GM18511 (cell line): ENCODE data around the gene HMBS.
"Not testable (repeated sequence)": the region's sequence is repeated elsewhere in the genome, so short reads cannot be mapped to it uniquely, and the experiment has no call there.

Experiments used
- ATAC-seq: cut with Tn5 transposase; IDR thresholded peaks from one replicate; pipeline ENCODE4 v1.9.1; 2021; ENCODE audit warnings: mild to moderate bottlenecking, moderate library complexity; ENCODE audit not compliant: unreplicated experiment

Gene HMBS

DNA sequence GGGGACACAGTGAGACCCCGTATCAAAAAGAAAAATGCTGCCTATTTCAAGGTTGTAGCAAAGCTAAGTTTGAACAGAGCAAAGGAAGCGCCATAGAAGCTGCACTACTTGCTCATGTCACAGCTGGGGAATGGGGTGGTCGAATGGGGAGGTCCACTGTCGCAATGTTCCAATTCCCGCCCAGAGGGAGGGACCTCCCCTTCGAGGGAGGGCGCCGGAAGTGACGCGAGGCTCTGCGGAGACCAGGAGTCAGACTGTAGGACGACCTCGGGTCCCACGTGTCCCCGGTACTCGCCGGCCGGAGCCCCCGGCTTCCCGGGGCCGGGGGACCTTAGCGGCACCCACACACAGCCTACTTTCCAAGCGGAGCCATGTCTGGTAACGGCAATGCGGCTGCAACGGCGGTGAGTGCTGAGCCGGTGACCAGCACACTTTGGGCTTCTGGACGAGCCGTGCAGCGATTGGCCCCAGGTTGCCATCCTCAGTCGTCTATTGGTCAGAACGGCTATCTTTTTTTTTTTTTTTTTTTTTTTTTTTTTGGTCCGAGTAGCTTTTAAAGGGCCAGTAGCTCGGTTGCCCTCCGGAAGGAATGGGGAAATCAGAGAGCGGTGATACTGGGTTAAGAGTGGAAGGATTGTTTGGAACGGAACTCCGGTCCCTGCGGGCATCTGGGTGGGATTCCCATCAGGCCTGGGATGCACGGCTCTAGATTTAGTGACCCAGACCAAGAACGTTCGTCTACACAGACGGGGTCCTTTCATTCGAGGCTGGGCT is at the start of gene HMBS:
Gene HMBS (plus strand): TSS at position 219 of the 774 bp plus-strand sequence. CDS start 153 bp downstream, at position 372.
- peak; percentile 90 for ATAC-seq

DNA sequence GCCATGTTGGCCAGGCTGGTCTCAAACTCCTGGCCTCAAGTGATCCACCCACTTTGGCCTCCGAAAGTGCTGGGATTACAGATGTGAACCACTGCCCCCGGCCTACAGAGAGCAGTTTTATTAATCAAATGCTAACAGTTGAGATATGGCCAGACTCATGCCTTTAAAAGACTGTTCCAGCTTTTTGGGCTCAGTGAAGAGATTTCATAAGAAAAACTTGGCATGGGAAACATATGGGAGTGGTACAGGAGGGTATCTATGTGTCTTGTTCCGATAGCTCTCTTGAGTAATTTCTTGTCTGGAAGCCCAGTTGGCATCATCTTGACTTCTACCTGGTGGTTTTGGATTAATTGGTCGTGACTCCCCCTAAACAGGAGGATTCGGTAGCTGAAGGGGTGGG is 45.8 kb upstream of the HMBS start:
- ATAC-seq = no peak

DNA sequence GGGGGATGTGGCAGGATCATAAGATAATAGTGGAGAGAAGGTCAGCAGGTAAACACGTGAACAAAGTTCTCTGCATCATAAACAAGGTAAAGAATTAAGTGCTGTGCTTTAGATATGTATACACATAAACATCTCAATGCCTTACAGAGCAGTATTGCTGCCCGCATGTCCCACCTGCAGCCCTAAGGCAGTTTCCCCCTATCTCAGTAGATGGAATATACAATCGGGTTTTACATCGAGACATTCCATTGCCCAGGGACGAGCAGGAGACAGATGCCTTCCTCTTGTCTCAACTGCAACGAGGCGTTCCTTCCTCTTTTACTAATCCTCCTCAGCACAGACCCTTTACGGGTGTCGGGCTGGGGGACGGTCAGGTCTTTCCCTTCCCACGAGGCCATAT is 45.2 kb upstream of the HMBS start:
- not testable (repeated sequence) for ATAC-seq

DNA sequence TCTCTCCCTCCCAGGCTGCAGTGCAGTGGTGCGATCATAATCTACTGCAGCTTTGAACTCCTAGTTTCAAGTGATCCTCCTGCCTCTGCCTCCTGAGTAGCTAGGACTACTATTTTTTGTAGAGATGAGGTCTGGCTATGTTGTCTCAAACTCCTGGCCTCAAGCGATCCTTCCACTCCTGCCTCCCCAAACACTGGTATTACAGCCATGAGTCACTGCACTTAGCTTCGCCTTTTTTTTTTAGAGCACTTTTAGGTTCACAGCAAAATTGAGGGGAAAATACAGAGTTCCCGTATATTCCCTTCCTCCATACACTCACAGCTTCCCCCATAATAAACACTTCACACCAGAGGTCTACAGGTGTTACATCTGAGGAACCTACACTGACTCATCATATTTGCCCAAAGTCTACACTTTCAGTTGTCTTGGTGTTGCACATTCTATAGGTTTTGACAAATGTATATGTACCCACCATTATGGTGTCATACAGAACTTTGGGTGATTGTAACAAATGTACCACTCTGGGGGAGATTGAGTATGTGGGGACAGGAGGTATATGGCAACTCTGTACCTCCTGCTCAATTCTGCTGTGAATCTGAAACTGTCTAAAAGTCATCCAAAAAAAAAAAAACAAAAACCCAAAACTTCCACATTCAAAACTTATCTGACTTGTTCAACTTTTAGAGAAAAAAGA is 42.7 kb upstream of the HMBS start:
- no peak for ATAC-seq

DNA sequence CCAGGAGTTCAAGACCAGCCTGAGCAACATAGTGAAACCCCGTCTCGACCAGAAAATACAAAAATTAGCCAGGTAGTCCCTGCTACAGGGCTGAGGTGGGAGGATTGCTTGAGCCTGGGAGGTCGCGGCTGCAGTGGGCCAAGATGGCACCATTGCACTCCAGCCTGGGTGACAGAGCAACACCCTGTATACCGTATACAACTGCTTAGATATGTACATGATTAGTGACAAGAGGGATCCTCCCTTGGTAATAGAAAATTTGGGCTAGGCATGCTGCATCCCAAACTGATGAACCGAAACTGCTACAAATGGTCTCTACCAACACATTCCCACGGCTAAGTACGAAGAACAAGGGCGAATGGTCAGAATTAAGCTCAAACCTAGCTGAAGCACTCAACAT is 41.8 kb upstream of the HMBS start:
- no peak for ATAC-seq

DNA sequence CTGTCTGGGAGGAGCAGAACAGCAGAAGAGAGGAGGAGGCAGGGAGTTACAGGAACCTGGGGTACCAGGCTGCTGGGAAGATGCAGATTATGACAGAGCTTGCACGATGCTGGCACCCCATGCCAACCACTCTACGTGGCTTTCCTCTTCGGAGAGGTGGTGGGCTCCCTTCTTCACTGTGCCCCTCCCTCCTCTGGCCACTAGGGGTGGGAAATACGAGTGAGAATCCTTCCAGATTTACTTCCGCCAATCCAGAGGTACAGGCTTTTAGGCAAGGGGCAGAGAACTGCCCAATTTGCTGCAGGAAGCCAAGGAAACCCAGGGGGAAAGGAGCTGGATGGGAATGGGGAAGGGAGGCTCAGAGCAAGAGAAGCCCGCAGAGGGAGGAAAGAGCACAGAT is 40.0 kb upstream of the HMBS start:
- no peak for ATAC-seq

DNA sequence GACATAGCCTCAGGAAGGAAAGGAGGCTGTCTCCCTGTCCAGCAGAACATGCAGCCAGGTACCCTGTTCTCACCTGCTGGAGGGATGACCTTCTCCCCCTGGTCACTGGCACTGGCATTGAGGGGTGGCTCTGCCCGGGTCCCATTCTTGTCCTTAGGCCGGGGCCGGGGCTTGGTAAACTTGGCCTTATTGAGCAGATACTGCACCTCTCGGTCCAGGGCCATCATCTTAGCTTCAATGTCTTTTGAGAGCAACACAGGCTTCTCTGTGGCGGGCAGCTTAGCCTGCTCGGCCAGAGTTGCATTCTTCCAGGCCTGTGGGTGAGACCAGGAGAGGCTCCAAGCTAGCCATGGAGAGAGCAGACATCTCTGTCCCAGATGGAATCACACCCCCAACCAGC is 38.2 kb upstream of the HMBS start:
- no peak for ATAC-seq

DNA sequence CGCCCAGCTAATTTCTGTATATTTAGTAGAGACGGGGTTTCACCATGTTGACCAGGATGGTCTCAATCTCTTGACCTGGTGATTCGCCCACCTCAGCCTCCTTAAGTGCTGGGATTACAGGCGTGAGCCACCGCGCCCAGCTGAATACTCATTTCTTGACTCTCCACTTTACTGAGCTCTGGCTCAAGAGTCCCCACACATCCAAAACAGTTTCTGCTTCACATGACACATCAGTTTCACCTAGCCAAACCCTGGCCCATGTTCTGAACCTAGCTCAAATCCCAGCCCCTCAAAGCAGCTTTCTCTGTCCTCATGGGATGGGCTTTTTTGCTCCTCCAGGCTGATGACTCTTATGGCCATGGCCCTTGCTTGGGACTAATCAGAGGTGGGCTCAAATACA is 37.5 kb upstream of the HMBS start:
- no peak for ATAC-seq

DNA sequence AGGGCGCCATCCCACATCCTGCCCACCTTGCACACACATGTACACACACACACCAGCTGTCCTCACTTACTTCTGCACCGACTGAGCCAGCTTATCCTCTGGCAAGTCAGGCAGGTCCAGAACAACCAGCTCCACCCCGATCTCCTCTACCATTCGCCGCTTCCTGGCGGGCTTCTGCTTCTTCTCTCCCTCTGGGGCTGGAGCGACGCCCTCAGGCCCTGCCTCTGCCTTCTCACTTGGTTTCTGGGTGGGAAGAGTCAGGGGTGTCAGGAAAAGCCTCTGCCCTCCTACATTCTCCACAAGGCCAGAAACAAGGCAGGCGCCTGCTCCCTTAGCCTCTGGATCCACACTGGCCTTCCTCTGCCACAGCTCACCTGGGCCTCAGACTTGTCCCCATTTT is 36.0 kb upstream of the HMBS start:
- ATAC-seq = no peak

DNA sequence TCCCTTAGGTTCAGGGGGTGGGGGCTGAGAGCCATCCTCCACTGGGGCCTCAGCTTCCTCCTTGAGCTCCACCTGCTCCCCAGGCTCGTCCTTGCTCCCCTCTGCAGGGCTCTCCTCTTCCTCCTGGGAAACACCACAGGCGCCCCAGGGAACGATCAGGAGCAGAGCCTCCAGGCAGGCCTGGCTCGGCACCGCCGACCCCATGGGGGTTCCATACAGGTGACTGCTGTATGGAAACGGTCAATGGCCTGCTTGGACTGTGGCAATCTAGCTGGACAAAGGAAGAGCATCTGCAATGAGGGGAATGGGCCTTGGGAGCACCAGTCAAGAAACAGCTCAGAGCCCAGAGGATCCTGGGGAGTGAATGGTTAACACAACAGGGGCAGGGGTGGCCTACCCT is 35.6 kb upstream of the HMBS start:
- no peak for ATAC-seq

DNA sequence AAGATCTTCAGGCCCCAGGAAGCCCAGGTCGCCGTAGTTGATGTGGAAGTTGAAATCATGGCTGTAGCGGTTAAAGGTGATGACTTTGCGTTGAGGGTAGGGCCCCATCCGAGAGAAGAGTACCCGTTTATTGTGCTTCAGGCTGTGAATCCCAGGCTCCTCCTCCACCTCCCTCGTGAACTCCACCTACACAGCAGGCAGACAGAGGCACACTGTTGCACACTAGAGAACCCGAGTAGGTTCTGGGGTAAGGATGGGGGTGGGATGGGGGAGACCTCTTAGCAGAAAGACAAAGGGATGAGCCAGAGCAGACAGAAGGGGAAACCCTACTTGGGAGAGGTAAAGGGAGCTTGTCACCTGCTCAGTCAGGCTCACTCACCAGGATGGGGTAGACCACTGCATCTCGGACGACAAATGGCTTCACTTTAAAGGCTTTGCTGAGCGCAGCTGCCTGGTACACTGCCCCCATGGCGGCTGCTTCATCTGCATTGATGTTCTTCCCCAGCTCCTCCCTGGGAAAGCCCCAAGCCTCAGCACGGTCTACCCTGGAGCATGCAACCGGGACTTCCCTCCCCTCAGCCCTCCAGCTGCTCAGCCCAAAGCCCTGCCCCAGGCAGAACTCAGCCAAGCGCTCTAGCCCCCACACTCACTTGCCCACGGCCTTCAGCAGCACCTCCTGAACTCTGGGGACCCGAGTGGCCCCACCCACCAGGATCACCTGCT is 33.1 kb upstream of the HMBS start:
- ATAC-seq = peak; percentile 72

DNA sequence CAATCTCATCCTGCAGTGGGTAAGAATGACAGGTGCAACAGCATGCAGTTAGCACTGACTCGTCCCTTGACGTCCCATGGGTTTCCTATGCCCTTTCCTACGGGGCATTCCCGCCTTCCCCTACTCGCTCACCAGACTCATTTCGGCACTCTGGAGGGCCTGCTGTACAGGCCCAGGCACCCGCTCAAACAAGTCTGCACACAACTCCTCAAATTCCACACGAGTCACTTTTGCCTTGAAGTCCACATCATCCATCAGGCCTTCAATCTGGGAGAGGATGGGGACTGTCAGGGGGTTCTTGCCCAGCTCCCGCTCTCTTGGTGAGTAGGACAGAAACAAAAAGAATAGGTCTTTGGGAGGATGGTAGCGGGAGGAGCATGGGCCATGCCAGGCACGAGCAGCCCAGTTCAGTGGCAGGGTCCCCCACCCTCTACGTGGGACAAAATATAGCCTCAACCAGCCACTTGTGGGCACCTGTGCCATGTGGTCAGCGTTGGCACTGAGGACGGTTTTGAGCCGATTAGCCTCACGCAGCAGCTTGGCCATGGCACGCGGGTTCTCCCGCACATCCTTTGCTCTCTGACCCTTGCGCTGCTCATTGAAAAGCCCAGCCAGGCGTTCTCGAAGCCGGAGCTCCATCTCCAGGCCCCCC is 32.4 kb upstream of the HMBS start:
- ATAC-seq = no peak

DNA sequence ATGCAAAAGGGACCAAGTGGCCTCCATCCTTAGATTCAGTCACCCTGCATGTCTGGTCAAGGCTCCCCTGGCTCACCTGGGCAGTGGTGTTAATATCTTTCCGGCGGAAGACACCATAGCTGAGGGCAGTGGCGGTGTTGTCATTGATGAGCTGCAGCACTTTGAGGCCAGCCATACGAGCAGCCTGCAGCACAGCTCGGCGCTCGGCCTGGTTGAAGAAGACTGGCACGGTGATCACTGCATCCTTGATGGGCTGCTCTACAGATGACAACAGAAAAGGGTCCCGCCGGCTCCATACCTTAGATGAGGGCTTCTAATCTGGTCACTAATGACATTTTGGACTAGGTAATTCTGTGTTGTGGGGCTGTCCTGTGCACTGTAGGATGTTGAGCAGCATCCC is 30.3 kb upstream of the HMBS start:
- no peak for ATAC-seq

DNA sequence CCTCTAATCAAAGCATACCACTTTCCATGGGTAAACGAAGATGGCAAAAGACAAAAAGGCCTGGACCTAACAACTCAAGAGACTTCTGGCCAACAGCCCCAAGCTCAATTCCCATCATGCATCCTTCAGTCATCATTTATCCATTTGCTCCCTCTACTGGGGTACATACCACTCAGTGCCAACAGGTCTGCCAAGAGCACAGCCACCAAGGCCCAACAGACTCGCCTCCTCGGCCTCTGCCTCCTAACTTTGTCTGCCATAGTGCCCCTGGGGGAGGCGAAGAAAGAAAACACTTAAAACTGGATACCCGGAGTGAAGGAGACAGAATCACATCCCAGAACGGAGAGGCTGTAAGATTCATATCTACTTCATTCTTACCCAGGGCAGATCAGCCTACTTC is 28.8 kb upstream of the HMBS start:
- no peak for ATAC-seq

DNA sequence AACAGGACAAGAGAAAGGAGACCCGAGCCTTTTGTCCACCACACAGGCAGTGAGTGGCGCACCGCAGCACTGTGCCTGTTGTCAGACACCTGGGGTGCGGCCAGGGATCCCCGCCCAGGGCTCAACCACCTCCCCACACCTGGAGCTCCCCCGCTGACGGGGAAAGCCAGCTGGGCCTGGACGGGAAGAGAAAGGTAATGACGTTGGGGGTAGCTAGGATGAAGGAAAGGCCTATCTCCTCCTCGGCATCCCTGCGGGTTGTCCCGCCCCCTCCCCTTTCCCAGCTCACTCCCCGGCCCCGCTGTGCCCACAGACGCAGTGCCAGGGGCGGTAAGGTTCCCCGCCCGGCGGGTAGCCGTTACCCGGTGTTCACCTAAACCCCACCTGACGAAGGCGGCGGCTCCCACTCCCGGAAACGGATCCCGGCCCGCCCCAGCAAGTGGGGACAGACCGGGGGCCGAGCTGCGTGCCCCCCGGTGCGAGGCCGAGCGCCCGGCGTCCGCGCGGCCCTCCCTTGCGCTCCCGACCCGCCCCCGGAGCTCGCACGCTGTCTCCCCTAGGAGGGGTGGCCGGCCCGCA is 28.2 kb upstream of the HMBS start:
- peak; percentile 19 for ATAC-seq

DNA sequence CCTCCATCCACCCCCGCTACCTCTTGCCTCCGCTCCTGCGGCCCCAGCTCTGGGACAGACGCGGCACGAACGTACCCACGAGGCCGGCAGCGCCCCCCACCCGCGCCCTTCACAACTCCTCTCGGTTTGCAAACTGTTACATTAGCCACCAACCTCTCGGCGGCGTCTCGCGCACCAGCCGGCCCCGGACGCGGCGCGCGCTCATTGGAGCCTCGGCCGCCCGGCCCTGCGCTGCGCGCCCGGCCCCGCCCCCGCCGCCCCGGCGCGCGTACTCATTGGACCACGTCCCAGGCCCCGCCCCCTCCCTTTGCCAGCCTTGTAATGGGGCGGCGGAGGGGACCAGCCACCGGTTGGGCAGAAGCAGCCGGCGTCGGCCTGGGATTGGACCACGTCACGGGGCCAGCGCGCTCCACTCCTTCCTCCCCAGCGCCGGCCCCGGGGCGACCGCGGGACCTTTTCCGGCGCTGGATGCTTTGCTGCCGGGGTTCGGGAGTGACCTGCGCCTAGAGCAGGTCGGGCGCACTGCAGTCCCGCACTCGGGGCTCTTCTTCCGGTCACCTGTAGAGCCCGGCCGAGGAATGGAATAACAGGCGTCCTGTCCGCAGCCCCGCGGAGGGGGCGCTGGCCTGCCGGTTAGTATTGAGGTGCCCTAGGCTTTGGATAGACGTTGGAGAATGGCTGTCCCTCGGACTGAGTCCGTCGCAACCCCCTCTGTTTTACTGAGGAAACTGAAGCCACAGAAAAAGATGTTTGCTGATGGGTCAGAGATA is 27.5 kb upstream of the HMBS start, which contains the start of gene HYOU1:
Gene HYOU1 (minus strand): TSS at position 206 of the 770 bp plus-strand sequence. CDS start 1,045 bp downstream, outside the sequence.
- peak; percentile 94 for ATAC-seq

DNA sequence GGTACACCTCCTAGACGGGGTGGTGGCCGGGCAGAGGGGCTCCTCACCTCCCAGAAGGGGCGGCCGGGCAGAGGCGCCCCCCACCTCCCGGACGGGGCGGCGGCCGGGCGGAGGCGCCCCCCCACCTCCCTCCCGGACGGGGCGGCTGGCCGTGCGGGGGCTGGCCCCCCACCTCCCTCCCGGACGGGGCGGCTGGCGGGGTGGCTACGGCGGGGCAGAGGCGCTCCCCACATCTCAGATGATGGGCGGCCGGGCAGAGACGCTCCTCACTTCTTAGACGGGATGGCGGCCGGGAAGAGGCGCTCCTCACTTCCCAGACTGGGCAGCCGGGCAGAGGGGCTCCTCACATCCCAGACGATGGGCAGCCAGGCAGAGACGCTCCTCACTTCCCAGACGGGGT is 25.6 kb upstream of the HMBS start:
- not testable (repeated sequence) for ATAC-seq

DNA sequence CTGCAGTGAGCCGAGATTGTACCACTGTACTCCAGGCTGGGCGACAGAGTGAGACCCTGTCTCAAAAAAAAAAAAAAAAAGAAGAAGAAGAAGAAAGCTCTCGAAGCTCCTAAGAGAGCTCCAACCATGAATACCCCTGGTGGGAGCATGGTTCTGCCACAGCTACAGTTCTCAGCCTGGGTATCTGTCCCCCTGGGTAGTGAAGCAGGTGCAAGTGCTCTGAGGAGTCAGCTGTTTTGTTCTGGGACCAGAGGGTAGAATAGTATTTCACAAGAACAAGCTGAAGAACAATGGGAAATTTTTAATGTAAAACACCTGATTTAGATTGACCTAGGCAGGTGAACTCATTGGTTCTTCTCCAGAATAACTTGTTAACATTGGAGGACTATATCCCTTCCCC is 23.4 kb upstream of the HMBS start:
- ATAC-seq = no peak

DNA sequence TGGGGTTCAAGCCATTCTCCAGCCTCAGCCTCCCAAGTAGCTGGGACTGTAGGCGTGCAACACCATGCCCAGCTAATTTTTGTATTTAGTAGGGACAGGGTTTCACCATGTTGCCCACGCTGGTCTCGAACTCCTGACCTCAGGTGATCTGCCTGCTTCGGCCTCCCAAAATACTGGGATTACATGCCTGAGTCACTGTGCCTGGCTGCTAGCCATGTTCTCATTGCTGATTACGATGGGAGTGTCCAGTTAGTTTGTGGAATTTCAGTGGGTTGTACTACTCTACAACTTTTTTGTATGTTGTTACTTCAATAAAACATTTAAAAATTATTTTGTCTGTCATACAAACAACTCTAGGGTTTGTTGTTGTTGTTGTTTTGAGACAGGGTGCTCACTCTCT is 21.9 kb upstream of the HMBS start:
- ATAC-seq = no peak

DNA sequence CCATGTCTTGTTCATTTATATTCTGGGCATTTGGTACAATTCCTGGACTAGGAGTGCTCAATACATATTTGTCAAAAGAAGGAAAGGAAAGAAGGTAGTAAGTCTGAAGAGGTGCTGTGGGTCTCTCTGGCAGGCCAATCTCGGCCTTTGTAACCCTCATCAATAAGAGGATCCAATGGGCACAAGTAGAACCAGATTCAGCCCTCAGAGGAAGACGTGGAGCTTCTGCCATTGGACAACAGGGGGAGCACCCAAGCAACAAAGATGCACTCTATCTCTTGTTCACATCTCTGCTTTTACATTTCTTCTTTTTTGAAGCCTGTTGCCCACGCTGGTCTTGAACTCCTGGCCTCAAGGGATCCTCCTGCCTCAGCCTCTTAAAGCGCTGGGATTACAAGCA is 19.3 kb upstream of the HMBS start:
- no peak for ATAC-seq
